Measurements from ENCODE around the gene DNAJC18.

Gene DNAJC18

DNA sequence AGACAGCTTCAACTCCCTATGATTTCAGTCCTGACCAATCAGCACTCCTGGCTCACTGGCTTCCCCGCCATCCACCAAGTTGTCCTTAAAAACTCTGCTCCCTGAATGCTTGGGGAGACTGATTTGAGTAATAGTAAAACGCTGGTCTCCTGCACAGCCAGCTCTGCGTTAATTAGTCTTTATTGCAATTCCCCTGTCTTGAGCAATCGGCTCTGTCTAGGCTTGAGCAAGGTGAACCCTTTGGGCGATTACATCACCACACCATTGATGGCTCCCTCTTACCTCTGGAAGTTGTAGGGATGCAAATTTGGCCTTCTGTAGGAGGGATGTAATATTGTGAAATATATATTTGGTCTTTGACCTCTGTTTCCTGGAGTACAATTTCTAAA is 53.3 kb downstream of the DNAJC18 start:
- no peak for DNase-seq

GRCh38 chr5:139385061-139386049 is 54.0 kb downstream of the DNAJC18 start:
- peak in 1 of 3 experiments; percentile 9 for DNase-seq

GRCh38 chr5:139384591-139385051 is 54.7 kb downstream of the DNAJC18 start:
- DNase-seq = no peak

GRCh38 chr5:139383993-139384590 is 55.2 kb downstream of the DNAJC18 start:
- DNase-seq = no peak

- DNase-seq = no peak
These were observed 55.9 kb downstream of the DNAJC18 start, which contains the start of gene SLC23A1 for GRCh38 chr5:139383275-139383992. Gene SLC23A1 (minus strand): TSS chr5:139383297. CDS start chr5:139383253, 44 bp downstream.

DNA sequence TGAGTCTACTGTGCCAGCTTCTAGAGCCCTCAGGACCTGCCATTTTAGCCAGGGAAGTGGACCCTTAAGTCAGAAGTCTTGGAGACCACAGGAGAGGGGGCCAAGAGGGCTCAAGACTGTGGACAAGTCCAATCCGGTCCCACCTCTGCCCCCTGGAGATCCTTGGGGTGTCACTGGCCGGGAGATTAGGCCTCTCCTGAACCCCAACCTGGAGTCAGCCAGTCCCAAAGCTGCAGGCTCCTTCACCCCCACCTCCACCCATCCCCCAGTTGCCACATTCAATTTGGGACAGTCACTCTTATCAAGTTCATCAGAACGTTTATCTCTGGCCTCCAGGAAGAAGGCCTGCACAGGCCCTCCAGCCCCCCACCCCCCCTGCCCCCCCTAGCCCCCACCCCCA is 56.5 kb downstream of the DNAJC18 start:
- no peak for DNase-seq

GRCh38 chr5:139381837-139382761 is 57.2 kb downstream of the DNAJC18 start:
- DNase-seq = no peak

GRCh38 chr5:139379626-139380449 is 59.5 kb downstream of the DNAJC18 start:
- DNase-seq = no peak

DNA sequence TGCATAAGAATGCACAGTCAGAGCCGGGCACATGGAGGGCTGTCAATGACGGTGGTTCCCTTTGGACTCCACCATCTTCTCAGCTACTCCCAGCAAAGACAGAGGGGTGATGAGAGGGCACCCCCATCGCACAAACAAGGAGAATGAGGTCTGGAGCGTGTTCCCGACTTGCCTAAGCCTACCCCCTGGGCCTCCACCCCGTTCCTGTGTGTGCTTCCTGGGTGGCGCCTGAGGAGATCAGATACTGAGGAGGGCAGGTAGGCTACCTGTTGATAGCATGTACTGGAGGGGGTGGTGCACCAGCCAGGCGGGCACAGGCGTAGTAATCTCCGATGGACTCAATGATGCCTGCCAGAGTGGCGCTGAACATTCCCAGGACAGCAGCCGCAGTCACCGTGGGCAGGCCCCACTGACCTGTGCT is 60.4 kb downstream of the DNAJC18 start:
- no peak for DNase-seq

- no peak for DNase-seq
These were observed 61.1 kb downstream of the DNAJC18 start for GRCh38 chr5:139378101-139378825.

DNA sequence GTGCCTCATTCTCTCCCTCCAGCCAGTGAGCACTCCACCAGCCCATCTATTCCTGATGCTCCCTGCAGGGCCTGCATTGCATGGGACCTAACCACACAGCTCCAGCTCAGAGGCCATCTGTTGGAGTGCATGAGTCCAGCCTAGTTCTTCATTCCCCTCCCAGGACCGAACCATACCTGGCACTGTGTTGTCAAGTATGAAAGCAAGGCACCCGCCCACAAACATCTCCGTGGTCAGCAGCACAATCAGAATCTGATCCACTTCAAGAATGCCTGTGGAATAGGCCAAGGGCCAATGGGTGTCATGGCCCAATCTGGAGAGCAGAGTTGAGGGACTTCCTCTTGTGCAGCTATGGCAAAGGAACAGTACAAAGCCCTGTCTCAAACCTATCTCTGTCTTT is 62.1 kb downstream of the DNAJC18 start:
- DNase-seq = no peak

DNA sequence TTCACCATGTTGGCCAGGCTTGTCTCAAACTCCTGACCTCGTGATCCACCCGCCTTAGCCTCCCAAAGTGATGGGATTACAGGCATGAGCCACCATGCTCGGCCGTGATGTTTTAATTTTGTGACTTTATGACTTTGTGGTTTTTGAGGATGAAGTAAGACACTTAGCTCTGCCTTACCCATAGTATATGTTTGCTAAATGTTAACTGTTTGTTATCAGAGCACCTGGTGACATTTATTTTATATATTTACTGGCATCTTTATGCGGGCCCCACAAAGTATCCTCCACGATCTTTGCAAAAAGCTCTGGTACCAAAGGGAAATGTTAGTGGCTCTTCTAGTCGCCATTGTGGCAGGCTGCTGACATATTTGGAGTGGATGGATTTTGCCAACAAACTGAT is 63.0 kb downstream of the DNAJC18 start:
- no peak for DNase-seq

DNA sequence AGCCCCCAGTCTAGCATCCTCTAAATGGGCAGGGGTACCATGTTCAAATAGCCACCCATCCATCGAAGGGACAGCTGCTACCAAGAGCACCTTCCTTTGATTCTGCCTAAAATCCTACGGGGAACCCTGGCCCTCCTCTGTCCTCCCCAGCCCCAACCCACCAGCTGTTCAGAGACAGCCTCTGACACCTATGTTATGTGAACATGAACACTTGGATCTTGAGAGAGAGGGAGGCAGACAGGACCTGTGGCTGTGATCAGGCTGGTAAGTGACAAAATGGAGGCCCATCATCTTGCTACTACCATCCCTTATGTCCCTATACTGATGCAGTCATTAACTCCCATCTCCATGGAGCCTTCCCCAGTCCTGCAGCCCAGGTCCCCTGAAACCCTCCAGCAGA is 64.4 kb downstream of the DNAJC18 start:
- no peak for DNase-seq

- DNase-seq = no peak
These were observed 67.6 kb downstream of the DNAJC18 start for GRCh38 chr5:139371482-139372435.

- no peak for DNase-seq
These were observed 70.1 kb downstream of the DNAJC18 start for GRCh38 chr5:139369181-139369580.

- DNase-seq = peak in 1 of 3 experiments; percentile 5
These were observed 70.7 kb downstream of the DNAJC18 start for GRCh38 chr5:139368613-139369012.

GRCh38 chr5:139364466-139364865 is 74.9 kb downstream of the DNAJC18 start:
- no peak for DNase-seq

DNA sequence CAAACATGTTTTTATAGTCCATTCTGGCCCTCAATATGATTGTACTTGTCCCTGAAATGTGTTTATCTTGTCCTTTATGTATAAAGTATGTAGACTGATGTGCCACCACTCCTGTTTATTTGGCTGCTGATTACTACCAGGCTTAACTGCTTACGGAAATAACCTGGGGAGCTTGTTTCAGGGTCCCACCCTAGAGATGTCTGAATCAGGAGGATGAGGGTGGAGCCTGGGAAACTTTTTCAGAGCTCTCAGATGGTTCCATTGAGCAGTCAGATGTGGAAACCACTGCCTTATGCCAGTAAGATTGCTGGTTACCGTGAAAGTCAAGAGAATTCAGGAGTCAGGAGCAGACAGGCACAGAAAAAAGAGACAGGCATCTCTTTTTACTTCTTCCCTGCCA is 75.4 kb downstream of the DNAJC18 start:
- DNase-seq = no peak

DNA sequence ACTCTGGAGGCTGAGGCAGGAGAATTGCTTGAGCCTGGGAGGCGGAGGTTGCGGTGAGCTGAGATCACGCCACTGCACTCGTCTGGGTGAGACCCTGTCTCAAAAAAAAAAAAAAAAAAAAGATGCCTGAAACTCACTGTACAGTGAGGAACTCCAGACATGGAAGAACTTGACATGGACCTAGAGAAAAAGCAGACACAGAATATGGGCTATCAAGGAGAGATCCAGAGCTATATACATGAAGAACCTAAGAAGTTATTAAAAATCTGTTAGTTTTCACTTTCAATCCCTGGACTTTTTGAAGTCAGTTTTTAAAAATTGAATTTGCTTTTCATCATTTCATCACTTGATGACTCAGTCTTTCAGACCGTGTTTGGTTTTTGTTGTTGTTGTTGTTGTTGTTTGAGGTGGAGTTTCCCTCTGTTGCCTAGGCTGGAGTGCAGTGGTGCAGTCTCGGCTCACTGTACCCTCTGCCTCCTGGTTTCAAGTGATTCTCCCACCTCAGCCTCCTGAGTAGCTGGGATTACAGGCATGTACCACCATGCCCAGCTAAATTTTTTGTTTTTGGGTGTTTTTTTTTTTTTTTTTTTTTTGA is 77.4 kb downstream of the DNAJC18 start:
- no peak for DNase-seq
